HTERT RPE-1 (cell line): ENCODE results near the gene HPSE2.

Experiments used
- in situ Hi-C: fragments of 300-500 bp; cut with MboI; formaldehyde crosslinking; loops from 4 replicates; pipeline ENCODE4 v1.14.3; 2020; ENCODE audit warnings: low sequenced_read_pairs

Gene HPSE2

GRCh38 chr10:98419469-98420261, 816.0 kb downstream of the HPSE2 start:
- in situ Hi-C loops, result no loop called here

GRCh38 chr10:98418665-98419468, 816.8 kb downstream of the HPSE2 start:
- in situ Hi-C loops, result no loop called here

- in situ Hi-C loops, result no loop called here
Observed at GRCh38 chr10:98417973-98418664, 817.5 kb downstream of the HPSE2 start.

GRCh38 chr10:98417481-98417959, 818.1 kb downstream of the HPSE2 start:
- in situ Hi-C loops, result no loop called here

- in situ Hi-C loops, result no loop called here
Observed at GRCh38 chr10:98416606-98417388, 818.9 kb downstream of the HPSE2 start.

- in situ Hi-C loops, result no loop called here
Observed at GRCh38 chr10:98415731-98416119, 819.9 kb downstream of the HPSE2 start.

GRCh38 chr10:98414932-98415730, 820.5 kb downstream of the HPSE2 start, which contains the start of gene PYROXD2:
Gene PYROXD2, minus strand, starts transcription at chr10:98415182. Its CDS starts 47 bp downstream, at chr10:98415135.
- in situ Hi-C loops, result no loop called here

GRCh38 chr10:98414578-98414931, 821.1 kb downstream of the HPSE2 start:
- in situ Hi-C loops, result no loop called here

GRCh38 chr10:98411768-98412167, 823.9 kb downstream of the HPSE2 start:
- in situ Hi-C loops, result no loop called here

GRCh38 chr10:98411166-98411565, 824.5 kb downstream of the HPSE2 start:
- in situ Hi-C loops, result no loop called here

GRCh38 chr10:98410759-98411158, 824.9 kb downstream of the HPSE2 start:
- in situ Hi-C loops, result no loop called here

GRCh38 chr10:98410135-98410743, 825.4 kb downstream of the HPSE2 start:
- in situ Hi-C loops, result no loop called here

GRCh38 chr10:98408799-98409198, 826.9 kb downstream of the HPSE2 start:
- in situ Hi-C loops, result no loop called here

- in situ Hi-C loops, result no loop called here
Observed at GRCh38 chr10:98407744-98408241, 827.9 kb downstream of the HPSE2 start.
